SK-N-DZ (cell line): ENCODE results near the gene GABARAPL1.
"Not testable (repeated sequence)": the region's sequence is repeated elsewhere in the genome, so short reads cannot be mapped to it uniquely, and the experiment has no call there.

Source experiments
- DNase-seq: peaks from one replicate; pipeline ENCODE4 v3.0.0-alpha.2; 2015; ENCODE audit warnings: low spot score

Gene GABARAPL1

DNA sequence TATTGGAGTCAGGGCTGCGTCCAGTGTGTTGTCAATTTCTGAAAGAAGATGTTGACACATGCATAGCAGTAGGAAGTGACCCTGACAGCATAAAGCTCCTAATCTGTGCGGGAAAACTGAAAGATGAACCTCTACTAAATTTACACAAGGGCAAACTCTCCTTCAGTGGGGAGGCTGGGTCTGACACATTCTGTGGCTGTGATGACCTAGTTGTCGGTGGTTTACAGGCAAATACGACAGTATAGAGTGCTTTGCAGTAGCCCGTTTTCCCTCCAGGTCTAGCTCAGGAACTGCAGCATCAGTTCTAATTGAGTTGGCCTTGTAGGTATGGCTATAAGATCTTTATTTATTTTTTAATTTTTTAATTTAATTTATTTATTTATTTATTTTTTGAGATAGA is 14.8 kb upstream of the GABARAPL1 start:
- no peak for DNase-seq

GRCh38 chr12:10204495-10204894 is 8.2 kb upstream of the GABARAPL1 start:
- not testable (repeated sequence) for DNase-seq

- DNase-seq: no peak
These were observed 7.4 kb upstream of the GABARAPL1 start for GRCh38 chr12:10205220-10205807.

DNA sequence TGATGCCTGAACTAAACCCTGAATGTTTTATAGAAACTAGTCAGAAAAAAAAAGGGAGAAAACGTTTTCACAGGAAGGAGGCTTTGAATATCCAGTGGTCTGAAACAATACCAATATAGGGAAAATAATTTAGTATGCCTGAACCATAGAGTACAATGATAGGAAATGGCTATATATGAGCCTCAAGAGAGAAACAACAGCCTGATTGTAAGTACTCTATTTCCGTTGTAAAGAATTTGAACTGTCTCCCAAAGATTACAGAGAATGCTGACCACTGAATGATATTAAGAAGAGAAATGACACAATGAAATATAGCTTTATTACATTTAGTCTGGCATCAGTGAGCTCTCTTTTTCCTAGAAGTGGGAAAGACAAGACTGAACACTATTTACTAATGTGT is 5.5 kb upstream of the GABARAPL1 start:
- no peak for DNase-seq

DNA sequence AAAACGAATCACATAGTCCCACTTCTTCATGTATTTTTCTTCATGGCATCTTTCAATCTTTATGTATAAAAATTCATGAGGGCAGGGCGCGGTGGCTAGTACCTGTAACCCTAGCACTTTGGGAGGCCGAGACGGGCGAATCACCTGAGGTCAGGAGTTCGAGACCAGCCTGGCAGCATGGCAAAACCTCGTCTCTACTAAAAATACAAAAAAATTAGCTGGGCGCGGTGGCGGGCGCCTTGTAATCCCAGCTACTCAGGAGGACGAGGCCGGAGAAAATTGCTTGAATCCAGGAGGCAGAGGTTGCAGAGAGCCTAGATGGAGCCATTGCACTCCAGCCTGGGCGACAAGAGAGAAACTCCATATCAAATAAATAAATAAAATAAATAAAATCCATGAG is 2.5 kb upstream of the GABARAPL1 start:
- no peak for DNase-seq

GRCh38 chr12:10211101-10211939 is 1.4 kb upstream of the GABARAPL1 start:
- DNase-seq: no peak

GRCh38 chr12:10211940-10212738 is 538 bp upstream of the GABARAPL1 start:
- DNase-seq: peak; percentile 92

DNA sequence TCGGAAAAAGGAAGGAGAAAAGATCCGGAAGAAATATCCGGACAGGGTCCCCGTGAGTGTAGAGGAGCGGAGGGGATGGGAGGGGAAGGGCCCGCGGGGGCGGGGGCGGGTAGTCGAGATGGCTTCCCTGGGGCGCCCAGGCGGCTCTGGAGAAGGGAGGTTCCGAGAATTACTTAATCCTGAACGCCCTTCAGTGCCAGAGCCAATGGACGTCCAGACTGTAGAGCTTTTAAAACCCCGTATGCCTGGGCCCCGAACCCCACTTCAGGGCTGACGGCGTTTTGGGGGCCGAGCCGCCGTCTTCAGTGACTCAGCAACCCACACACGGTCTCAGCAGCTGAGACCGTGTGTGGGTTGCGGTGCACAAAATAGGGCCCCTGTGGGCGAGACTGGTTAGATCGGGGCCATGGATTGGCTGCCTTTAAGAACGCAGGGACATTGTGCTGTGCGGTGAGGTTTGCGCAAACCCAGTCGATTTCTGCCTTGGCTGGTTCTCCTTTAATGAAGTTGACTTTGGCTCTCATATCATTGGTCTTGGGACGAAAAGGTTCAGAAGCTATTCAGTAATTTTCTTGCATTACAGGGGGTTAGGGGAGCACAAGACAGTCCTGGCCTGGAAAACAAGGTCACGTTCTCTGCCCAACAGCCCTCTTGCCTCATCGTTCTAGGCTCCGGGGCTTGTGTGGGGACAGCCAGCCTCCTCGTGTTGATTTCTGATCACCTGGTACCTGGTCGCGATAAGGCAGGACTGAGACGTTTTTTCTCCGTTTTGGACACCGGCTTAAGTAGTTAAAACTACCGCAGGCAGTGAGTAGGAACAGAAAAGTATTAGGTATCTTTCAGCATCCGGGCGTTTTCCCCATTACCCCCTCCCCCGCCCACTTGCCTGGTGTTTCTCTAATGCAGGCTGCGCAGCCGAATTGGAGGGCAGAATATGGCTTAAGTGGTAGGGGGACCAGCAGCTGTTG is 775 bp downstream of the GABARAPL1 start:
- peak; percentile 50 for DNase-seq

DNA sequence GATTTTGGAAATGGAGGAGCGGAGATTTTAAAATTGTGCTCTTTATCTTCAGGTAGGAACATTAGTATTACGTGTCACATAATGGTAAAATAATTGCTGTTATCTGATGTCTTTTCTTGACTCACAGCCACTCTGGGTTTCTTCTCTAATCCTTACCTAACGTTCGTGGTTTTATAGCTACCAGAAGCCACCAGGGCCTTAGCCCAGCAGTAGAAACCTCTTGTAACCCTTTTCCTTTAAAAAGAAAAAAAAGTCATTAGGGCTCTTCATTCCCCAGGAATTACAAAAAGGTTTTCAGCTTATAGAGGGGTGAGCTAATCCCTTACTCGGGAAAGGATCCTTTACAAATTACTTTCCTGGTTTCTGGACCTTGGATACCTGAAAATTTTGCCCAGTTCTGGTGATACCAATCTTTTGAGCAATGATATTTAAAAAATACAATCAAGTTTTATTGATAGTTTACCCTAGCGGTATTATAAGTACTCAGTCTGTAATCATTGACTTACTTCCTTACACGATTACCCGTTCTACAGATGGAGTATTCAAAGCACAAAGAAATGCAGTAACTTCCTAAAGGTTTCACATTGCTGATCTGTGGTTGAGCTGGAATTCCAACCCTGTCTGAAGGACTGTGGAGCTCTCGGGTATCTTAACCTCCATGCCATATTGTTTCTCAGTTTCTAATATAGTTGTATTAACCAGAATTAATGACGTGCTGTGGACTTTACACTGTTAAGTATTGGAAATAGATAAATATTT is 1.6 kb downstream of the GABARAPL1 start:
- DNase-seq: no peak

GRCh38 chr12:10214895-10215267 is 2.2 kb downstream of the GABARAPL1 start:
- DNase-seq: no peak

GRCh38 chr12:10215436-10215835 is 2.8 kb downstream of the GABARAPL1 start:
- DNase-seq: no peak

GRCh38 chr12:10215946-10216345 is 3.3 kb downstream of the GABARAPL1 start:
- not testable (repeated sequence) for DNase-seq

DNA sequence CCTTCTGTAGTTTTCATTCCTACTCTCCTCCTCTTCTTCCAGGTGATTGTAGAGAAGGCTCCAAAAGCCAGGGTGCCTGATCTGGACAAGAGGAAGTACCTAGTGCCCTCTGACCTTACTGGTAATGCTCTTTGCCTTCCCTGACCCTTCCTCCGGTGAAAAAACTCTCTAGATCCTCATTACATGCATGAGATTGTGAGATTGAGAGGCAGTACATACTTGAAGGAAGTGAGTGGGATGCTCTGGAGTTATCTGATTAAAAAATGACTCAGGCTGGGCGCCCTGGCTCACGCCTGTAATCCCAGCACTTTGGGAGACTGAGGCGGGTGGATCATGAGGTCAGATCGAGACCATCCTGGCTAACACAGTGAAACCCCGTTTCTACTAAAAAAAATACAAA is 5.3 kb downstream of the GABARAPL1 start:
- no peak for DNase-seq

DNA sequence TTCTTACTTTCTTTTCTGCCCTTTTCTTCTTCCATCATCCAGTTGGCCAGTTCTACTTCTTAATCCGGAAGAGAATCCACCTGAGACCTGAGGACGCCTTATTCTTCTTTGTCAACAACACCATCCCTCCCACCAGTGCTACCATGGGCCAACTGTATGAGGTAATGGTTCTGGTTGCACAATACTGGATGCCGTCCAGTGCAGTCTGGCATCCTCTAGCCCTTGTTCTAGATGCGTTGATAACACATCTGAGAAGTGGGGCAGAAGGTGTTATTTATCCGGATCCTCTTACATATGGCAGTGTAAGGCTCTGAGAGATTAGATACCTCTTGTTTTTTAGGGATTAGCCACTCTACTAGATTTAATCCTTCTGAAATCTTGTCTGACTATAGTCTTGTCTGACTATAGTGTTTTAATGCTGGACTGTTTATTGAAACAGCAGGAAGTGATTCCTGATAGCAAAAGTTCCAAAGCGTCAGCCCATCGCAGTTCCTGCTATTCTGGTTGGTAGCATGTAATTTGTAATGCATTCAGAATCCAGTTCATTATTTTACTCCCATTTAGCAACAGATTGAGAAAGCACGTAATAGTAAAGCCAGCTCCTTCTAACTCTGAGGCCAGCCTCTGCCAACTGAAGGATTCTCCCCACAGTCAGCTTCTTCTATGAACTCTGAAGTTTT is 7.9 kb downstream of the GABARAPL1 start:
- no peak for DNase-seq

GRCh38 chr12:10221846-10222245 is 9.2 kb downstream of the GABARAPL1 start:
- no peak for DNase-seq

GRCh38 chr12:10223208-10223607 is 10.5 kb downstream of the GABARAPL1 start:
- no peak for DNase-seq

DNA sequence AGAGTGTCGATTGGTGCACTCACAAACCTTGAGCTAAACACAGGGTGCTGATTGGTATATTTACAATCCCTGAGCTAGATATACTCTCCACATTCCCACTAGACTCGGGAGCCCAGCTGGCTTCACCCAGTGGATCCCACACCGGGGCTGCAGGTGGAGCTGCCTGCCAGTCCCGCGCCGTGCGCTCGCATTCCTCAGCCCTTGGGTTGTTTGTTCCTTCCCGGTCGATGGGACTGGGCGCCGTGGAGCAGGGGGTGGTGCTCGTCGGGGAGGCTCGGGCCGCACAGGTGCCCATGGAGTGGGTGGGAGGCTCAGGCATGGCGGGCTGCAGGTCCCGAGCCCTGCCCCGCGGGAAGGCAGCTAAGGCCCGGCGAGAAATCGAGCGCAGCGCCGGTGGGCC is 12.7 kb downstream of the GABARAPL1 start:
- DNase-seq: not testable (repeated sequence)

DNA sequence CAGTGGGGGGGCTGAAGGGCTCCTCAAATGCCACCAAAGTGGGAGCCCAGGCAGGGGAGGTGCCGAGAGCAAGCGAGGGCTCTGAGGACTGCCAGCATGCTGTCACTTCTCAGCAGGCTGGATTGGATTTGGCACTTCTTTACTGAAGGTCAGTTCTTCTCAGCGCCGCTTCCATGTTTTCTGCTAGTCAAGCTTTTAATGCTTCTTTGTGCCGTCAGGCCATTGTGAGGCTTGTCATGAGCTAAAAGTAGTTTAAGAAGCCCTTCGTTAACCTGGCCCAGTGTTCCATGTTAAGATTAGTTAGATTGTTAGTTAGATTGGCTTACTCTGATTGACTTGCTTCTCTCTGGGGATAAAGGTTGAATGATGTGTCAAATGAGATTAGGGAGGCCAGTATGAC is 13.4 kb downstream of the GABARAPL1 start:
- DNase-seq: no peak

DNA sequence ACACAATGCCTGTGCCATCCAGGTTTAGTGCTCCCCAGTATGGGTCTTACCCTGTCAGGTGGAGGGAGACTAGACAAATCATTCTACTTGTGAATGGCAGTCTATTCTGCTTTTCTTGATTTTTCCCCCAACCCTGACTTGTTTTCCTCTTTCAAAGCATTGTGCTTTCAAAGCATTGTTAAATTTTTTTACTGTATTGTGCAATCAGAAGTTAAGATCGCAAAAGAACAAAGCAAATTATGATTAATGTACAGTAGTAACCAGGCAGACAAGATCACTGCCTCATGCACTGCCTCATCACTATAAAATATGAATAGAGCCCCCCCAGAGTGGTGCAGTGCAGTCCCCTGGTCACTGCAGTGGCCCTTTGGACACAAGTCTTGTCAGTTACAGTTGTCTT is 14.1 kb downstream of the GABARAPL1 start:
- DNase-seq: no peak

- no peak for DNase-seq
These were observed 15.0 kb downstream of the GABARAPL1 start for GRCh38 chr12:10227648-10228047.
